OCI-LY3 (cell line): ENCODE data around the gene MRPL40.
"Not testable (repeated sequence)": the region's sequence is repeated elsewhere in the genome, so short reads cannot be mapped to it uniquely, and the experiment has no call there.

Source experiments
- H2AFZ ChIP-seq: fragments of 200-600, 300-600 bp; shearing (Covaris generic); 2 replicates; pipeline ENCODE4 v1.6.0; 2014; ENCODE audit warnings: antibody characterized with exemption, low read depth, low read length
- H3K27ac ChIP-seq: fragments of 200-600, 300-600 bp; sonication (generic); 2 replicates; pipeline ENCODE4 v1.5.1; 2014; ENCODE audit warnings: mild to moderate bottlenecking, low read length, moderate library complexity, mixed read lengths
- H3K27me3 ChIP-seq: fragments of 200-600, 300-600 bp; sonication (generic); 2 replicates; pipeline ENCODE4 v1.6.1; 2014; ENCODE audit warnings: low read depth, low read length, mixed read lengths
- H3K36me3 ChIP-seq: fragments of 200-600, 300-600 bp; sonication (generic); replicated peaks from 2 replicates; pipeline ENCODE3; 2014; ENCODE audit warnings: low read depth, low read length, mixed read lengths
- H3K4me1 ChIP-seq: fragments of 300-600, 200-600 bp; sonication (generic); 2 replicates; pipeline ENCODE4 v1.6.1; 2014; ENCODE audit warnings: low read length, mixed read lengths
- H3K4me2 ChIP-seq: fragments of 200-600, 300-600 bp; sonication (generic); 2 replicates; pipeline ENCODE4 v1.6.1; 2014; ENCODE audit warnings: low read length, mixed read lengths
- H3K4me3 ChIP-seq: fragments of 300-600, 200-600 bp; sonication (generic); 2 replicates; pipeline ENCODE4 v1.5.1; 2014; ENCODE audit warnings: antibody characterized with exemption, mild to moderate bottlenecking, low read length, moderate library complexity
- H3K79me2 ChIP-seq: fragments of 300-600, 200-600 bp; shearing (Covaris generic); 2 replicates; pipeline ENCODE4 v1.6.1; 2014; ENCODE audit warnings: mild to moderate bottlenecking, low read length, mixed read lengths
- H3K9ac ChIP-seq: fragments of 300-600, 200-600 bp; shearing (Covaris generic); 2 replicates; pipeline ENCODE4 v1.6.0; 2014; ENCODE audit warnings: mild to moderate bottlenecking, low read length, moderate library complexity
- H3K9me3 ChIP-seq: fragments of 200-600, 300-600 bp; shearing (Covaris generic); 2 replicates; pipeline ENCODE4 v1.6.1; 2014; ENCODE audit warnings: low read length, mixed read lengths; ENCODE audit not compliant: insufficient read depth
- H4K20me1 ChIP-seq: fragments of 200-600, 300-600 bp; sonication (generic); 2 replicates; pipeline ENCODE4 v1.6.1; 2016; ENCODE audit warnings: low read length, mixed read lengths; ENCODE audit not compliant: insufficient read depth
- EZH2phosphoT487 ChIP-seq: fragments of 200-600 bp; shearing (Covaris generic); IDR thresholded peaks from 2 replicates; pipeline ENCODE4 v1.6.1; 2018; ENCODE audit warnings: antibody characterized with exemption, mixed run types, low read depth
- TF ChIP-seq, protein P1 (sequence below): fragments of 200-600, 300-600 bp; sonication (generic); IDR thresholded peaks from 2 replicates; pipeline ENCODE4 v1.5.1; 2014; ENCODE audit warnings: antibody characterized with exemption, low read length, low read depth

The MRPL40 gene

DNA sequence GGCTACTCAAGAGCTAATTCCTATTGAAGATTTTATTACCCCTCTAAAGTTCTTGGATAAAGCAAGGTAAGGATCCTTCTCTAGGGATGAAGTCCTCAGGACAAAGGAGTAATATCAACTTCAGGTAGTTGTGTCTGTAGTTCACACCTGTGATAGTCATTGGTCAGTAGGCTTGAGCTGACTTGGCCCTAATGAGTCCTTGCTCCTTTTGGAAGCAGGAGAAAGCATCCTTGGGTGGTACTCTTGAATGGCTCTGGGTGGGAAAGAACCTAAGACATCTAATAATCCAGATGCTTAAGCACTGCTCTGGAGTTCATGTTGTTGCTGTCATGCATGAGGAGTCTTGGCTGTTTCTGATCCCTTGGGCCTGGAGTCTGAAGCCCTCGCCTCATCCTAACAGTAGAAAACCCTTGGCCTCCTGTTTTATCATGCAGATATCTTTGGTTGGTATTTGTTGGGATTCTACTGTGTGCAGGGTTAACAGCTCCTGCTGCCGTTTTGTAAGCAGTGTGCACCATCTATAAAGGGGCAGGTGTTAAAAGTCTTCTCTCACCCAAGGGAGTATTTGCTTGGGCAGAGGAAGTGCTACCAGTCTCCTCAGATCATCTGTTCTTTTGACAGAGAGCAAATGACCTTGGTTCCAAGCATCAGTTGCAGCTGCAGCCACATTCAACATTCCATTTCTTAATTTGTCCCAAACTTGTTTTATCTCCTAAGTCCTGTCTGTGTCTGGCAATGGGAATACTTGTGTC, 2.7 kb downstream of the MRPL40 start:
- H3K27me3 ChIP-seq = no peaks in the 10 kb centered on the region
- peaks cover 34% of the 10 kb centered on the region for H3K79me2 ChIP-seq
- peak overlapping the region; percentile 23; the same call in 1 of the 2 replicates for H3K27ac ChIP-seq
- H3K9me3 ChIP-seq = no peaks in the 10 kb centered on the region
- no peak overlapping the region for H2AFZ ChIP-seq
- H4K20me1 ChIP-seq = peaks cover 9% of the 10 kb centered on the region
- no peak overlapping the region for H3K4me2 ChIP-seq
- peaks cover 23% of the 10 kb centered on the region for H3K36me3 ChIP-seq
- no peak overlapping the region for H3K4me3 ChIP-seq
- H3K4me1 ChIP-seq = peaks cover 19% of the 10 kb centered on the region
- TF ChIP-seq, protein P1, sequence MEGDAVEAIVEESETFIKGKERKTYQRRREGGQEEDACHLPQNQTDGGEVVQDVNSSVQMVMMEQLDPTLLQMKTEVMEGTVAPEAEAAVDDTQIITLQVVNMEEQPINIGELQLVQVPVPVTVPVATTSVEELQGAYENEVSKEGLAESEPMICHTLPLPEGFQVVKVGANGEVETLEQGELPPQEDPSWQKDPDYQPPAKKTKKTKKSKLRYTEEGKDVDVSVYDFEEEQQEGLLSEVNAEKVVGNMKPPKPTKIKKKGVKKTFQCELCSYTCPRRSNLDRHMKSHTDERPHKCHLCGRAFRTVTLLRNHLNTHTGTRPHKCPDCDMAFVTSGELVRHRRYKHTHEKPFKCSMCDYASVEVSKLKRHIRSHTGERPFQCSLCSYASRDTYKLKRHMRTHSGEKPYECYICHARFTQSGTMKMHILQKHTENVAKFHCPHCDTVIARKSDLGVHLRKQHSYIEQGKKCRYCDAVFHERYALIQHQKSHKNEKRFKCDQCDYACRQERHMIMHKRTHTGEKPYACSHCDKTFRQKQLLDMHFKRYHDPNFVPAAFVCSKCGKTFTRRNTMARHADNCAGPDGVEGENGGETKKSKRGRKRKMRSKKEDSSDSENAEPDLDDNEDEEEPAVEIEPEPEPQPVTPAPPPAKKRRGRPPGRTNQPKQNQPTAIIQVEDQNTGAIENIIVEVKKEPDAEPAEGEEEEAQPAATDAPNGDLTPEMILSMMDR = no peak
- TF ChIP-seq EZH2phosphoT487 = no peak
- no peak overlapping the region for H3K9ac ChIP-seq

DNA sequence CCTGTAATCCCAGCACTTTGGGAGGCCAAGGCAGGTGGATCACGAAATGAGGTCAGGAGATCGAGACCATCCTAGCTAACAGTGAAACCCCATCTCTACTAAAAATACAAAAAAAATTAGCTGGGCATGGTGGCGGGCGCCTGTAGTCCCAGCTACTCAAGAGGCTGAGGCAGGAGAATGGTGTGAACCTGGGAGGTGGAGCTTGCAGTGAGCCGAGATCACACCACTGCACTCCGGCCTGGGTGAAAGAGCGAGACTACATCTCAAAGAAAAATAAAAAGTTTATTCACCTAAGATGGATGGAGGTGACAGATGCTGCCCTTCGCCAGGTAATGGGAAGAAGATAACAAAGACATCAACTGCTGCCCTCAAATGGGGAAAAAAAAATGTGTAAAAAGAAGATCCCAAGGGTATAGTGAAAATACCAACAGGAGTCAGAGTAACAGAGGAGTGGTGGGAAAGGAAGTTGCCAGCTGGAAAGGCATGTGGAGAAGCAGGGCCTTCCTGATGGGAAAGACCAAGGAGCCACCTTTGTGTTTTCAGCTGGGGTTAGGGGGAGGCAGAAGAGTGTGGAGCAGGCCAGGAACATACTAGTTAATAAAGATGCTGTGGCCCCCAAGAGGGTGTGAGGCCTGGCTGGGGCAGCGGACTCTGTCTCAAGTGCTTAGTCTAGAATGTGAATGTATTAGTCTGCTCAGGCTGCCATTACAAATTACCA, 4.3 kb downstream of the MRPL40 start:
- not testable (repeated sequence) for H3K9me3 ChIP-seq, H3K4me2 ChIP-seq, H3K27ac ChIP-seq, H3K9ac ChIP-seq, H3K4me3 ChIP-seq, H3K27me3 ChIP-seq, H2AFZ ChIP-seq
- H3K79me2 ChIP-seq = peaks cover 32% of the 10 kb centered on the region
- H4K20me1 ChIP-seq = peaks cover 11% of the 10 kb centered on the region; the same call in 1 of the 2 replicates
- H3K4me1 ChIP-seq = peaks cover 11% of the 10 kb centered on the region
- H3K36me3 ChIP-seq = peaks cover 34% of the 10 kb centered on the region

DNA sequence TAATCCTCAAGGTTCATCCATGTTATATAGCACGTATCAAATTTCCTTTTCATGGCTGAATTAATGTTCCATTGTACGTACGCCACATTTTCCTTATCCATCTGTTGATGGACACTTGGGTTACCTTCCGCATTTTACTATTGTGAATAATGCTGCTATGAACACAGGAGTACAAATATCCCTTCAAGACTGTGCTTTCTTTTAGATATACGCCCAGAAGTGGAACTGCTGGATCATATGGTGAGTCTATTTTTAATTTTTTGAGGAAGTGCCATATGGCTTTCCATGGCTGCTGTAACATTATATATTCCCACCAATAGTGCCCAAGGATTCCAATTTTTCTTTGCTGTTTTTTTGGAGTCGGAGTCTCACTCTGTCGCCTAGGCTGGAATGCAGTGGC, 6.0 kb downstream of the MRPL40 start:
- H3K36me3 ChIP-seq = peaks cover 46% of the 10 kb centered on the region

DNA sequence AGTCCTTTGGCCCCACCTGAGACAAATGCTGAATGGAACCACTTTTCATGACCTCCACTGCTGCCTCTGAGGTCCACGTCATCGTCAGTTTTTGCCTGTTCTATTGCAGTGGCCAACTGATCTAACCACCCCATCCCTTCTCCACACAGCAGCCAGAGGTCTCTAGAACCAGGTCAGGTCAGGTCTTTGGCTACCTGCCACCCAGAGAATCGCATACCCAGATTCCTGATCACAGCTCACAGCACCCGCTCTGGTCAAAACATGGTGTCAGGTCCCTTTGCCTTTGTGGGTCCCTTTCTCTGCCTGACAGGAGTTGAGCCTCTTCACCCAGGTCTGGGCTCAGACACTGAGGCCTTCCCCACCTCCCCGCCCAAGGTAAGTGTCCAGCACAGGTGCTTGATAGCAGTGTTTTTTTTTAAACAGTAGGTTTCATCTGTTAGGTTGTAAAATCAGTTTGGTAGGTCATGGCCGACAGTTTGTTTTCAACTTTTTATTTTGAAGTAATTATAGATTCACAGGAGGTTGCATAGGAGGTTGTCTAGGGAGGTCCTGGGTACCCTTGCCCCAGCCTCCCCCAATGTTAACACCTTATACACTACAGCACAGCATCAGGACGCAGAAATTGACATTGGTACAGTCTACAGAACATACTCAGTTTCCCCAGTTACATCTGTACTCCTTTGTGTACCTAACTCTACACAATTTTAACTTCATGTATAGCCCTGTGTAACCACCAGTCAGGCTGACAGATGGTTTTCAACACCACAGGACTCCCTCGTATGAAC, 8.3 kb downstream of the MRPL40 start:
- Histone ChIP-seq H3K9me3 (no peaks in the 10 kb centered on the region), H2AFZ (no peak overlapping the region), H3K27me3 (no peaks in the 10 kb centered on the region), H3K27ac (no peak overlapping the region), H3K4me2 (no peak overlapping the region), H3K4me1 (no peaks in the 10 kb centered on the region; the same call in 1 of the 2 replicates), H4K20me1 (peaks cover 26% of the 10 kb centered on the region; the same call in 1 of the 2 replicates), H3K79me2 (peaks cover 55% of the 10 kb centered on the region), H3K9ac (no peak overlapping the region), H3K4me3 (no peak overlapping the region), H3K36me3 (peaks cover 56% of the 10 kb centered on the region)
- no peak for TF ChIP-seq EZH2phosphoT487
- TF ChIP-seq, protein P1 = no peak

More for the DNA sequence above, 6.0 kb downstream of the MRPL40 start:
- Histone ChIP-seq H3K9me3 (no peaks in the 10 kb centered on the region), H3K9ac (no peak overlapping the region), H2AFZ (no peak overlapping the region), H3K79me2 (peaks cover 35% of the 10 kb centered on the region), H3K27ac (no peak overlapping the region), H3K4me3 (no peak overlapping the region), H3K27me3 (no peaks in the 10 kb centered on the region), H3K4me2 (no peak overlapping the region), H4K20me1 (peaks cover 18% of the 10 kb centered on the region; the same call in 1 of the 2 replicates), H3K4me1 (peaks cover 8% of the 10 kb centered on the region)
- TF ChIP-seq, protein P1 = no peak
- TF ChIP-seq EZH2phosphoT487 = no peak
